ACC112 (cell line): Measurements from ENCODE around the gene CDC14A.

Experiments
- H2AFZ ChIP-seq: fragments of 200-600 bp; sonication (generic); one replicate; pipeline ENCODE4 v1.6.0; 2017; ENCODE audit warnings: antibody characterized with exemption, low read length; ENCODE audit not compliant: unreplicated experiment
- H3K27ac ChIP-seq: fragments of 200-600 bp; sonication (generic); 2 replicates; pipeline ENCODE4 v1.5.1; 2014; ENCODE audit warnings: low read depth, mild to moderate bottlenecking, antibody characterized with exemption, low read length, moderate library complexity
- H3K27me3 ChIP-seq: fragments of 200-600 bp; sonication (generic); 2 replicates; pipeline ENCODE4 v1.6.1; 2014; ENCODE audit warnings: mild to moderate bottlenecking, antibody characterized with exemption, low read length, moderate library complexity, mixed read lengths; ENCODE audit not compliant: insufficient read depth
- H3K36me3 ChIP-seq: fragments of 200-600 bp; sonication (generic); 2 replicates; pipeline ENCODE4 v1.6.1; 2016; ENCODE audit warnings: mild to moderate bottlenecking, antibody characterized with exemption, low read length, moderate library complexity, mixed read lengths; ENCODE audit not compliant: insufficient read depth
- H3K4me1 ChIP-seq: fragments of 200-600 bp; sonication (generic); one replicate; pipeline ENCODE4 v1.6.1; 2016; ENCODE audit warnings: low read length, mixed read lengths; ENCODE audit not compliant: insufficient read depth, unreplicated experiment, control insufficient read depth
- H3K4me3 ChIP-seq: fragments of 200-600 bp; sonication (generic); 2 replicates; pipeline ENCODE4 v1.5.1; 2014; ENCODE audit warnings: mild to moderate bottlenecking, low read depth, low read length
- H3K79me2 ChIP-seq: fragments of 200-600 bp; sonication (generic); one replicate; pipeline ENCODE4 v1.6.0; 2016; ENCODE audit warnings: low read length; ENCODE audit not compliant: control insufficient read depth, unreplicated experiment, insufficient read depth

The CDC14A gene

GRCh38 chr1:100350787-100351094 lies 1.6 kb upstream of the CDC14A start:
- Histone ChIP-seq H3K4me1 (peaks cover 26% of the 10 kb centered on the region), H3K79me2 (peaks cover 4% of the 10 kb centered on the region), H2AFZ (peak overlapping the region; percentile 64), H3K27ac (peak overlapping the region; percentile 75), H3K4me3 (peak overlapping the region; percentile 94), H3K27me3 (no peaks in the 10 kb centered on the region), H3K36me3 (no peaks in the 10 kb centered on the region)

GRCh38 chr1:100351095-100351887 lies 1.0 kb upstream of the CDC14A start:
- Histone ChIP-seq H3K4me3 (peak overlapping the region; percentile 94), H3K36me3 (no peaks in the 10 kb centered on the region), H2AFZ (peak overlapping the region; percentile 64), H3K27me3 (no peaks in the 10 kb centered on the region), H3K79me2 (peaks cover 4% of the 10 kb centered on the region), H3K4me1 (peaks cover 26% of the 10 kb centered on the region), H3K27ac (peak overlapping the region; percentile 75)

- Histone ChIP-seq H3K36me3 (no peaks in the 10 kb centered on the region), H3K27ac (no peak overlapping the region), H3K79me2 (peaks cover 4% of the 10 kb centered on the region), H3K27me3 (no peaks in the 10 kb centered on the region), H3K4me3 (peak overlapping the region; percentile 94), H2AFZ (peak overlapping the region; percentile 99), H3K4me1 (peaks cover 17% of the 10 kb centered on the region)
Measured at GRCh38 chr1:100353071-100353801, 930 bp downstream of the CDC14A start.

- Histone ChIP-seq H3K4me3 (peak overlapping the region; percentile 94), H2AFZ (no peak overlapping the region), H3K27me3 (no peaks in the 10 kb centered on the region), H3K27ac (no peak overlapping the region), H3K4me1 (peaks cover 17% of the 10 kb centered on the region), H3K36me3 (no peaks in the 10 kb centered on the region), H3K79me2 (peaks cover 4% of the 10 kb centered on the region)
Measured at GRCh38 chr1:100353988-100354387, 1.7 kb downstream of the CDC14A start.

GRCh38 chr1:100354971-100355394 lies 2.7 kb downstream of the CDC14A start:
- peaks cover 17% of the 10 kb centered on the region for H3K4me1 ChIP-seq
- H2AFZ ChIP-seq = no peak overlapping the region
- no peaks in the 10 kb centered on the region for H3K27me3 ChIP-seq
- no peak overlapping the region for H3K4me3 ChIP-seq
- peaks cover 4% of the 10 kb centered on the region for H3K79me2 ChIP-seq
- no peak overlapping the region for H3K27ac ChIP-seq
- H3K36me3 ChIP-seq = no peaks in the 10 kb centered on the region

- Histone ChIP-seq H3K27me3 (no peaks in the 10 kb centered on the region), H2AFZ (no peak overlapping the region), H3K27ac (no peak overlapping the region), H3K4me1 (peaks cover 17% of the 10 kb centered on the region), H3K79me2 (peaks cover 2% of the 10 kb centered on the region), H3K4me3 (no peak overlapping the region), H3K36me3 (no peaks in the 10 kb centered on the region)
Measured at GRCh38 chr1:100358210-100358609, 5.9 kb downstream of the CDC14A start.

- H3K27ac ChIP-seq = no peak overlapping the region
- no peaks in the 10 kb centered on the region for H3K79me2 ChIP-seq
Measured at GRCh38 chr1:100359139-100359538, 6.8 kb downstream of the CDC14A start.

GRCh38 chr1:100360790-100361510 lies 8.6 kb downstream of the CDC14A start:
- Histone ChIP-seq H2AFZ (no peak overlapping the region), H3K4me3 (no peak overlapping the region), H3K79me2 (no peaks in the 10 kb centered on the region), H3K36me3 (no peaks in the 10 kb centered on the region), H3K27ac (no peak overlapping the region), H3K27me3 (no peaks in the 10 kb centered on the region), H3K4me1 (no peaks in the 10 kb centered on the region)

More at GRCh38 chr1:100359139-100359538, 6.8 kb downstream of the CDC14A start:
- no peak overlapping the region for H2AFZ ChIP-seq
- peaks cover 11% of the 10 kb centered on the region for H3K4me1 ChIP-seq
- no peaks in the 10 kb centered on the region for H3K27me3 ChIP-seq
- H3K36me3 ChIP-seq = no peaks in the 10 kb centered on the region
- H3K4me3 ChIP-seq = no peak overlapping the region

- Histone ChIP-seq H3K27me3 (no peaks in the 10 kb centered on the region), H3K4me3 (no peak overlapping the region), H3K4me1 (no peaks in the 10 kb centered on the region), H3K79me2 (no peaks in the 10 kb centered on the region), H2AFZ (no peak overlapping the region), H3K36me3 (no peaks in the 10 kb centered on the region), H3K27ac (no peak overlapping the region)
Measured at GRCh38 chr1:100361511-100362089, 9.3 kb downstream of the CDC14A start.

- no peaks in the 10 kb centered on the region for H3K79me2 ChIP-seq
- no peaks in the 10 kb centered on the region for H3K4me1 ChIP-seq
- no peaks in the 10 kb centered on the region for H3K36me3 ChIP-seq
- H3K4me3 ChIP-seq = no peak overlapping the region
- H3K27me3 ChIP-seq = no peaks in the 10 kb centered on the region
- no peak overlapping the region for H3K27ac ChIP-seq
- no peak overlapping the region for H2AFZ ChIP-seq
Measured at GRCh38 chr1:100362821-100363466, 10.6 kb downstream of the CDC14A start.
